GM12891 (cell line): ENCODE results near the gene RUNX3.

Experiments
- DNase-seq: peaks from one replicate; pipeline ENCODE4 v3.0.0; 2011; ENCODE audit warnings: low spot score; ENCODE audit not compliant: insufficient read length
- FAIRE-seq: peaks from 2 replicates; lab custom pipeline; 2011; peaks lifted over from hg19 to GRCh38; lab: Jason Lieb, UNC
- PAX5 ChIP-seq: IDR thresholded peaks from 2 replicates; pipeline ENCODE4 v1.6.1; 2011; ENCODE audit warnings: low read length, moderate library complexity, mild to moderate bottlenecking; ENCODE audit not compliant: insufficient read depth, severe bottlenecking
- POLR2A ChIP-seq: IDR thresholded peaks from 2 replicates; pipeline ENCODE4 v1.6.1; 2011; ENCODE audit warnings: low read depth, low read length, control low read depth
- POLR2AphosphoS5 ChIP-seq: IDR thresholded peaks from 2 replicates; pipeline ENCODE4 v1.6.1; 2011; ENCODE audit warnings: low read depth, low read length, control low read depth
- POU2F2 ChIP-seq: IDR thresholded peaks from 2 replicates; pipeline ENCODE4 v1.6.1; 2011; ENCODE audit warnings: low read depth, mild to moderate bottlenecking, control low read depth, low read length, moderate library complexity
- SPI1 ChIP-seq: IDR thresholded peaks from 2 replicates; pipeline ENCODE4 v1.6.1; 2011; ENCODE audit warnings: low read depth, low read length, control low read depth
- TAF1 ChIP-seq: IDR thresholded peaks from 2 replicates; pipeline ENCODE4 v1.6.1; 2011; ENCODE audit warnings: low read depth, low read length, control low read depth

The RUNX3 gene

DNA sequence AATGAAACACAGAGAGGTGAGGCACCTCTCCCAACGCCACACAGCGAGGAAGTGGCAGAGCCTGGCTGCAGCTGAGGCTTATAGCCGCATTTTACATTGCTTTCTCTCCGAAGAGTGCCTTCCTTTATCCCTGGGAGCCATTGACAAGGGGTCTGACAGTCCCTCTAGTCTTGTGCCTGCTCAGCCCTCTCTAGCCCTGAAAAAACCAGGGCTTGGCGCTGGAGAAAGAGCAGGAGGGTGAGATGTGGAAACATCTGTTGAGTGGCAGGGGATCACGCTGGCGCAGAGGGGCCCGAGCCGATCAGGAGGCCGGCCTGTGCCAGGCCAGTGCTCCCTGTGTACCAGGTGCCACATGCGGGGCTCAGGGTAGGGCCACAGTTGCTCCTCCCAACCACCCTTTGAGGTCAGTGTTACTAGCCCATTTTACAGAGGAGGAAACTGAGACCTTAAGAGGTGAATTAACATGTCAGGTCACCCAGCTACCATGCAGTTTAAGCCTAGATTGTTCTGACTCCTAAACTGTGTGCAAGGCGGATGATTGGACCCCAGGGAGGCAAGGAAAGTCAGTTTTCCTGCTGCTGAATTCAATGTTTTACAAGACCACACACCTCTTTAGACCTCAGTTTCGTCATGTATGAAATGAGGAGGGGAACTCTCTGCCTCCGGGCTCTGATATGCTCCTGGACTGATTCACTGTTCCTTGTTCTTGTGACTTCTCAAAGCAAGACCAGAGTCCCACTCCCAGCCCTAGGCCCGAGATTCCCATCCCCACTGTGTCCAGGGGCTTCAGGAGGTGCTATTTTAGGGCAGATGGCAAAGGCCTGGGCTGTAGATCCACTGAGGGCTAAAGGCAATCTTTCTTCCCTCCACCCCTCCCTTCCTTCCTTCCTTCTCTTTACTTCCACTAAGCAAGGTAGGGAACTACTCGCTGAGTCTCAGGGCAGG, 28.0 kb upstream of the RUNX3 start:
- FAIRE-seq (peak; percentile 74), DNase-seq (no peak)
- TF ChIP-seq TAF1 (no peak), SPI1 (no peak), POU2F2 (no peak), PAX5 (no peak)

DNA sequence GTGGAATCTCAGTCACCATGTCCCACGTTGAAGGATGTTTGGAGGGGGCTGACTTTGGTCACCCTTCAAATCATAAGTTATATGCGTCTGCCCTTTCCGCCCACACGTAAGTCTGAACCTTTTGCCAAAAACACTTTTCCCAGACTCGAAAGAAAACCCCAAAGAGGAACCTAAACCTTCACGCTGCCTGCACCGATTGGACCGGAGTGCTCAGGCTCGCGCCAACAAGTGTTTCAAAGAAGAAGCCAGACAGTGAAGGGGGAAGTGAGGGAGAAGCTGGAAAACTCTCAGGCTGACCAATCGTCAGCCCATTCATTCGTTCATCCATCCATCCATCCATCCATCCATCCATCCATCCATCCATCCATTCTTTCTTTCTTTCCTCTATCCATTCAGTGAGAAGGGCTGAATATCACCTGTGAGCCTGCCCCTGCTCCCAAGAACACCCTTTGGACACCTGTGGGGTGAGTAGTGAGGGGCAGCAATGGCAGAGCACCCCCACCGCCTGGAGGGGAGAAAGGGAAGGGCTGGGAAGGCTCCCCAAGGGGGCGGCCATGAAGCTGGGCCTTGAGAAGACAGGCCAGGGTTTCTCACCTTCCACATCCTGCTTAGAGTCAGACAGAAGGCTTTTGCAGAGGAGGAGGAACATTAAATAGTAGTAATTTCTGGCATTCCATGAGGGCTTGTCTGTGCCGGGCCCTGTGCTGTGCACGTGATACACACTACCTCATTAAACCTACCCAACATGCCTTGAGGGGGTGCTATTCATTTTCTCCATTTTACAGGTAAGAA, 27.1 kb upstream of the RUNX3 start:
- DNase-seq (no peak), FAIRE-seq (peak; percentile 85)
- no peak for TF ChIP-seq POU2F2
- peak; percentile 35 for TF ChIP-seq PAX5
- TF ChIP-seq SPI1: peak; percentile 43
- no peak for TF ChIP-seq TAF1
- no peak for TF ChIP-seq POLR2AphosphoS5
- TF ChIP-seq POLR2A: no peak

DNA sequence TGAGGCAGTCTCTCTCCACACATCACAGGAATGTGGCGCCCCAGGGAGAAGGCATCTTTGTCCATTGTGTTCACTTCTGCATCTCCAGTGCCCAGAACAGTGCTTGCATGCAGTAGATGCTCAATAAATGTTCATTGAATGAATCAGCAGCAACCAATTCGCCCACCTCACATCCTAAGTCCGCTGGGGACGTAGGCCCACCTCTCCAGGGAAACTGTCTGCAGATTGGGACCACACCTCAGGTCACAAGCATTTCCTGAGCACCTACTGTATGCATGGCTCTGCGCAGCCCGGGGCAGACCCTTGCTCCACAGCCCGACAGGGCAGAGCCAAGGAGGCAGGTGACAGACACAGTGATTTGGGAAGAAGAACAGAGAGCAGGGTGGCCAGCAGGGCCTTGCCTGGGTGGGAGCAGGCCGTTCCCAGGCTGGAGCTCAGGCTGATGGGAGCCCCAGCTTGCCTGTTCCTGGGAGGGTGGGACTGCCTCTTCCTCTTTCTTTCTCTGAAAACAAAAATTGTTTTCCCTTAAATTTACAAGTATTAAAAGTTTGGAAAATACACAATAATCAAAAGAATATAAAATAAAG, 25.8 kb upstream of the RUNX3 start:
- peak; percentile 61 for FAIRE-seq
- DNase-seq: no peak
- no peak for TF ChIP-seq SPI1
- no peak for TF ChIP-seq POLR2AphosphoS5
- TF ChIP-seq POU2F2: no peak
- TF ChIP-seq PAX5: no peak

DNA sequence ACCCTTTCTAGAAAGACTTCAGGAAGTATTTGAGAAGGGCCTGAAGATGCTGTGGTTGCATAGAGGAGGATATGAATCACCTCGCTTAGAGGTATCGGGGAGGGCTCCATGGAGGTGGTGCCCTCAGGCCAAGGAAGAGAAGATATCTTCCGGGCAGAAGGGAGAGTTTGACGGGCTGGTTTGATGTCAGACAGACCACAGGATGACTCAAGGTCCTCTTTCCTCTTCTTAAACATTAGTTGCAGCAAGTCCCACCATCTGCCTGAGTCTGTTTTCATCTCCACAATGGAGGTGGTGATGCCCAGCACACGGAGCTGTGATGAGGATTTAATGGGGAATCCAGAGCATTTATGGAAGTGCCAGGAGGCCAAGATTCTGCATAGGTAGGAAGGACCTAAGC, 25.1 kb upstream of the RUNX3 start:
- TF ChIP-seq PAX5 (no peak), SPI1 (0 out of 2 replicates have a peak, but pooled peaks have one; percentile 1)
- DNase-seq (no peak), FAIRE-seq (peak; percentile 93)

DNA sequence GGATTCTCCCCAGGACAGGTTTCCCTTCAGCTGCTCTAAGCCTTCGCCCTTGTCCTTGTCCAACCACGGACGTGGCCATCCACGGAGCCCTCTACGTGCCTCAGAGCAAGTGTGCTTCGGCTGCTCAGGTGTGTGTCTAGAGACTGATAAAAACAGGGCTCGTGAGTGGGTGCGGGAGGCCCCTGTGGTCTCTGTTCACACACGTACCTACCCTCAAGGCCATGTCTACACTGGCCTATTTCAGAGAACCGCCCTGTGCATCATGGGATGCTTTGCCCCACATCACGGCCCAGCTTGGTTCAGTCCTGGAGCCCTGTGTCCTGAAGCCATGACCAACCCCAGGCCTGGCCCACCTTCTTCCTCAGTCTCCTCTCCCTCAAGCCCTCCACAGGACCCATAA, 24.6 kb upstream of the RUNX3 start:
- TF ChIP-seq POLR2AphosphoS5: no peak; the same call in 1 of the 2 replicates
- no peak for TF ChIP-seq SPI1
- TF ChIP-seq POLR2A: no peak
- no peak for TF ChIP-seq TAF1
- no peak for TF ChIP-seq POU2F2
- TF ChIP-seq PAX5: no peak
- FAIRE-seq: peak; percentile 13

DNA sequence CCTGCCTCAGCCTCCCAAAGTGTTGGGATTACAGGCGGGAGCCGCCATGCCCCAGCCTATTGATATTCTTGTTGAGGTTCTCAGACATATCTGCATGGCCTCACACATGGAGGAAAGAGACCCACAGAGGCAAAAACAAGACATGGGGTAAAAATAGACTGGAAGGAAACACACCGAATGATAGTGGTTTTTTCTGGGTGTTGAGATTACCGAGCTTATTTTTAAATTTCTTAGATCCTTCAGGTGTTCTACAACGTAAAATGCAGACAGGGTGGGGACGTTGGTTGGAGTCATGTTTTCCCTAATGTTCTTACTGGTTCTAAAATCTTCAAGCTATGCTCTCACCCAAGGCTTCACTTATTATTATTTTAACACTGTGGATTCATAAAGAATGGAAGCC, 23.9 kb upstream of the RUNX3 start:
- no peak for FAIRE-seq
- TF ChIP-seq TAF1 (no peak), PAX5 (no peak), POLR2AphosphoS5 (no peak), POU2F2 (no peak), SPI1 (no peak), POLR2A (no peak)
- DNase-seq: no peak

More for the DNA sequence above, 24.6 kb upstream of the RUNX3 start:
- no peak for DNase-seq

DNA sequence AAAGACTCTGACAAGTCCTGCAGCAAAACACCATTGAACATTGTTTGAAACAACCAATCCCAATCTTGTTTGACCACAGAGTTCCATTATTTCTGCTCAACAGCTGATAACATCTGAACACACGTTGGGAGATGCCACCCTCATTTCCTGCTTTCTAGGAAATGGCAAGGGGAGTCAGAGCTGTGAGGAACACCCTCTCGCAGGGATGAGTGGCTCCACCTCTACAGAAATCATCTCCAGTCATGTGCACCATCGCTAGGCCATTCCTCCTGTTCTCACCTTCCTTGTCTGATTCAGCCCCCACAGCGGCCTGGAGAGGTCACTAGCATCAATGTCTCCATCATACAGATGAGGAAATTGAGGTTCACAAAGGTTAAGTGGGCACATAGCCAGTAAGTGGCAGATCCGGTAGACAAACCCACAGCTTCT, 22.4 kb upstream of the RUNX3 start:
- FAIRE-seq (peak; percentile 94), DNase-seq (no peak)
- no peak for TF ChIP-seq TAF1
- no peak for TF ChIP-seq SPI1
- no peak for TF ChIP-seq POLR2AphosphoS5
- TF ChIP-seq POLR2A: no peak
- TF ChIP-seq PAX5: no peak
- TF ChIP-seq POU2F2: no peak

- no peak for TF ChIP-seq POLR2A
- TF ChIP-seq SPI1: no peak
- TF ChIP-seq PAX5: no peak
- no peak for TF ChIP-seq TAF1
- TF ChIP-seq POLR2AphosphoS5: no peak
- DNase-seq (no peak), FAIRE-seq (no peak)
Observed at GRCh38 chr1:24951810-24952412, 21.8 kb upstream of the RUNX3 start.

DNA sequence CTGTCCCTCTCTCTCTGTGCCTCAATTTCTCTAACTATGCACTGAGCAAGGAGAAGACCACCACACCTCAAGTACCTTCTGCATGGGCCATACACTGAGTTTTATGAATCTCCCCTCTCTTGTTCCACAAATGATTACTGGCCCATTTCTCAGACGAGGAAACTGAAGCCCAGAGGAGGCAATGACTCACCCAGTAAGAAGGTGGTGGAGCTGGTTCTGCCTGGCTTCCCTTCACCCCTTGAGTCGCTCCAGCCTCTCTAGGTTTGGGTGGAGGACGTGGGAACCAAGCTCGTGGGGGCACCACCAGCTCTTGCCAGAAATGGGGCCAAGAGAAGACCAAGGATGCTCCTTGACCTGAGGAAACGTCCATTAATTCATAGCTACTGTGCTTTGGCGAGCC, 21.3 kb upstream of the RUNX3 start:
- no peak for DNase-seq
- TF ChIP-seq POLR2A: no peak
- FAIRE-seq: peak; percentile 50
